GM15510 (cell line): Measurements from ENCODE around the gene TSPAN13.

Experiments
- POLR2A ChIP-seq: IDR thresholded peaks from 3 replicates; pipeline ENCODE4 v1.6.1; 2011; ENCODE audit warnings: borderline replicate concordance; ENCODE audit not compliant: insufficient read length; ENCODE audit errors: extremely low read depth

TSPAN13 gene

GRCh38 chr7:16754856-16755317 lies 1.3 kb downstream of the TSPAN13 start:
- TF ChIP-seq POLR2A: no peak

DNA sequence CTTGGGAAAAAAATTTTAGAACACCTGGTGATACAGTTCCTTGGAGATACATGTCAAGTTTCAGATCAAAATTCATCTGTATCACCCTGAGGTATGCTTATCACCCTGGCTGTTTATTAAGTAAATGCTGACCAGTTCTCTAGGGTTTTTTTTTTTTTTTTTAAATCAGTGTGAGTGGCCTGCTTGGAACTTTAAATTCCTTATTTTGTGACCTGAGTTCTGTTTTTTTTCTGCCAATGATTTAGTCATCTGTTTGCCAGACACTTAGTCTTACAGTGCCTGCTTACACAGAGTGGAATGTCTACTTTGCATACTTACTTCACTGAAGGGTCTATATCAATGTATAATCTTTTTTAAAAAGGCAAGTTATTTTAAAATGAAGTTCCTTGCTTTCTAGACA lies 1.8 kb downstream of the TSPAN13 start:
- no peak for TF ChIP-seq POLR2A

DNA sequence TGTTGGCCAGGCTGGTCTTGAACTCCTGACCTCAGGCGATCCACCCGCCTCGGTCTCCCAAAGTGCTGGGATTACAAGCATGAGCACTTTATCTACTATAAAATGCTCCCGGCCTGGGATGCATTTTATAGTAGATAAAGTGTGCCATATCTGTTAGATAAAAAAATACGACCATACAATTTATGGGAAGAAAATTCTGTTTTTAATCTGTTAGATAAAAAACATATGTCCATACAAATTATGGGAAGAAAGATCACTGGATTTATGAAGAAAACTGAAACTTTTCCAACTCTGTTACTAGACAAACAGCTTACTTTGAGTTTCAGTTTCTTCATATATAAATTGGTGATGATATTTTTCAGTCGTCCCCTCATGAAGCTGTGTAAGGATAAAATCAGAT lies 4.5 kb downstream of the TSPAN13 start:
- no peak for TF ChIP-seq POLR2A

DNA sequence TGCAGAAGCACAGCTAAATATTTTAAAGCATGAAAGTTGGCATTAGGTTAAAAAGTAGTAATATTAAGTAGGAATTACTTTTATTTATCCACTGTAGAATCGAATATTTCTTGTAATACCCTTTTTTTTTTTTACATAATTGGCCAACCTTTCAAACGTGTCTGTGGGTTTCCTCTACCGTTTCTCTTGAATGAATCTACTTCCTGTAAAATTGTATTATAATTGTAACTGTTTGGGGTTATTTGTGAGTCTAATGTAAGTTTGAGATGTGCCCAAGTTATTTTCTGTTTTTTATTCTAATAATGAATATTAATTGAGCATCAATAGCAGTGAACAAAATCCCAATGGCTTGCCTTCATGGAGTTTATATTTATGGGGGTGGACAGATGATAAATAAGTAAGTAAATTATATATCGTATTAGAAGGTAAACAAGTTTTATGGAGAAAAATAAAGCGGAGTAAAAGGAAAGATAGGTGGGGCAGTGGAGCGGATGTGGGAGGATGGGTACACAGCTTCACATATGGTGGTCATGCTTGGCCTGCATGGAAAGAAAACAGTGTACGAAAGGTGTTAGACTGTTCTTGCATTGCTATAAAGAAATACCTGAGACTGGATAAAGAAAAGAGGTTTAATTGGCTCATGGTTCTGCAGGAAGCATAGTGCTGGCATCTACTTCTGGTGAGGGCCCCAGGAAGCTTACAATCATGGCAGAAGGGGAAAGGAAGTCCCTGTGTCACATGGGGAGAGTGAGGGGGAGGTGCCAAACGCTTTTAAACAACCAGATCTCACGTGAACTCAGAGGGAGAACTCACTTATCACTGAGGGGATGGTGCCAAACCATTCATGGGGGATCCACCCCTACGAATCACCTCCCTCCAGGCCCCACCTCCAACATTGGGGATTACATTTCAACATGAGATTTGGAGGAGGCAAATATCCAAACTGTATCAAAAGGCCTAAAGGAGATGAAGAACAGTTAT lies 5.4 kb downstream of the TSPAN13 start:
- TF ChIP-seq POLR2A: no peak

DNA sequence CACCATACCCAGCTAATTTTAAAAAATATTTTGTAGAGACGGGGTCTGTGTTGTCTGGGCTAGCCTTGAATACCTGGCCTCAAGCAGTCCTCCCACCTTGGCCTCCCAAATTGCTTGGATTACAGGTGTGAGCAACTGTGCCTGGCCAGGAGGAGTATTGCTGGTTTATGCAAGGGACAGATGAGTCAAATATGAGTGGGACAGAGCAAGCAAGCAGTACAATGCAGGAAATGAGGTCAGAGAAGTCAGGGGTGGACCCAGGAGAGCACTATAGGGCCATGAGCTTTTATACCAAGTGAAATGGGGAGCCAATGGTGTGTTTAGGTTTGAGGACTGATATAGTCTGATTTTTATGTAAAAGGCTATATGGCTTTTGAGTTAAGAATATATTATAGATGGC lies 6.3 kb downstream of the TSPAN13 start:
- TF ChIP-seq POLR2A: no peak

- no peak for TF ChIP-seq POLR2A
Measured at GRCh38 chr7:16762177-16762576, 8.6 kb downstream of the TSPAN13 start.

- no peak for TF ChIP-seq POLR2A
Measured at GRCh38 chr7:16764942-16765341, 11.4 kb downstream of the TSPAN13 start.

GRCh38 chr7:16765436-16765859 lies 11.9 kb downstream of the TSPAN13 start:
- no peak for TF ChIP-seq POLR2A

GRCh38 chr7:16770657-16771329 lies 17.2 kb downstream of the TSPAN13 start:
- no peak for TF ChIP-seq POLR2A

GRCh38 chr7:16773326-16773725 lies 19.8 kb downstream of the TSPAN13 start:
- no peak for TF ChIP-seq POLR2A

GRCh38 chr7:16773884-16774283 lies 20.3 kb downstream of the TSPAN13 start:
- no peak for TF ChIP-seq POLR2A

DNA sequence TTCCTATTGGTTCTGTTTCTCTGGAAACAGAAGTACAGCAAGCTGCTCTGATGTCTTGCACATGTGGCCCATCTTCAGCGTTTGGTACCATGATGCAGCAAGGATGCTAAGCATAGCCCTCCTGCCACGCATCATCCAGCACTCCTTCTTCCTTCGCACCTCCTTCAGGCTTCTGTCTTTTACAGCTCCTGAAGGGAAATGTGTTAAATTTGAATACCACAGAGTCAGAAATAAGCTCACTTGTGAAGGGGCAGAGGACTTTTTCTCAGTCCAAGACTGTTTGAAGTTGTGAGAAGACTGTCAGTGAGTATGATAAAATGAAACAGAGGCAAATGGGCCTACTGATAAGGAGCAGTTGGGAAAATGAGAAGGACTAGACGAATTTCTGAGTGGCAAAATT lies 20.7 kb downstream of the TSPAN13 start:
- TF ChIP-seq POLR2A: no peak

- no peak for TF ChIP-seq POLR2A
Measured at GRCh38 chr7:16774986-16775385, 21.4 kb downstream of the TSPAN13 start.

GRCh38 chr7:16776053-16776452 lies 22.5 kb downstream of the TSPAN13 start:
- no peak for TF ChIP-seq POLR2A

DNA sequence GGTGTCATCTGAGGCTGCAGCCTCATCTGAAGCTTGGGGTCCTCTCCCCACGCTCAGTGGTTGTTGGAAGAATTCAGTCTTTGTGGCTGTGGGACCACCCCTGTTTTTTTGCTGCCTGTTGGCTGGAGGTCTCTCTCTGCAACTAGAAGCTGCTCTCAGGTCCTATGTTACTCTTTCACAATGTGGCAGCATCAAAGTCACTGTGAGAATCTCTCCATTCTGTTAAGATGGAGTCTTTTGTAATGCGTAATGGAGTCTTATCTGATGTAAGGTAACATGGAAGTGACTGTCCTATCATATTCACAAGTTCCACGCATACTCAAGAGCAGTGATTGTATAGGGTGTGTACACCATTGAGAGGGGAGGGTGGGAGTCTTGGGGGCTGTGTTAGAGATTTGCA lies 24.9 kb downstream of the TSPAN13 start:
- no peak for TF ChIP-seq POLR2A
